ENCODE results near the gene CD14.
"Not testable (repeated sequence)": the region's sequence is repeated elsewhere in the genome, so short reads cannot be mapped to it uniquely, and the experiment has no call there.

The CD14 gene

GRCh38 chr5:140634103-140634502 lies 1.1 kb upstream of the CD14 start:
- DNase-seq, result no peak

DNA sequence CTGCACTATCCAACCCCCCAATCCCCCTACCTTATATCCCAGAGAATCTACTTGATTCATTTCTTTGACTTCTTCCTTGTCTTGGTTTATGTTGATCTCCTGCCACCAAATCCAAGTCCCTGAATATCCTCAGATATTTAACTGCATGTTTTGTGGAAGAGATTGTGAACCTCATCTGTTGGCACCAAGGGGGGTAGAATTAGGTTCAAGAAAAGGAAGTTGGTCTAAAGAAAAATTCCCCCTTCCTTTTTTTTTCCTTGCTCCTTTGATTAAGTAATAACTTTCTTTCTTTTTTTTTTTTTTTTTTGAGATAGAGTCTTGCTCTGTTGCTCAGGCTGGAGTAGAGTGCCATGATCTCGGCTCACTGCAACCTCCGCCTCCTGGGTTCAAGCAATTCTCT lies 526 bp upstream of the CD14 start:
- no peak for DNase-seq

GRCh38 chr5:140632366-140633020 lies 482 bp downstream of the CD14 start:
- peak; percentile 54 for DNase-seq

DNA sequence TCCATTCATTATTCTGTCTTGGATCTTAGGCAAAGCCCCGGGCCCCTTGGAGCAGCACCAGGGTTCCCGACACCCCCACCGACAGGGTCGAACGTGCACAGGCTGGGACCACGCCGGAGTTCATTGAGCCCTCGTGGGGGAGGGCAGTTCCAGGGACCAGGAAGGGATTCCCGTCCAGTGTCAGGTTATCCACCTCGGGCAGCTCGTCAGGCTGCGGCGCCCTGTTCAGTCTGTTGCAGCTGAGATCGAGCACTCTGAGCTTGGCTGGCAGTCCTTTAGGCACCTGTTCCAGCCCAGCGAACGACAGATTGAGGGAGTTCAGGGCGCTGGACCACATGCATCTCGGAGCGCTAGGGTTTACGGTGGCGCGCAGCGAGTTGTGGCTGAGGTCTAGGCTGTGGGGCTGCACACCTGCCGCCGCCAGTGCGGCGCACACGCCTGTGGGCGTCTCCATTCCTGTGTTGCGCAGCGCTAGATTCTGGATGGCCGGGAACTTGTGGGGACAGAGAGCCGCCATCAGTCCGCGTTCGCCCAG lies 1.1 kb downstream of the CD14 start:
- DNase-seq, result no peak

DNA sequence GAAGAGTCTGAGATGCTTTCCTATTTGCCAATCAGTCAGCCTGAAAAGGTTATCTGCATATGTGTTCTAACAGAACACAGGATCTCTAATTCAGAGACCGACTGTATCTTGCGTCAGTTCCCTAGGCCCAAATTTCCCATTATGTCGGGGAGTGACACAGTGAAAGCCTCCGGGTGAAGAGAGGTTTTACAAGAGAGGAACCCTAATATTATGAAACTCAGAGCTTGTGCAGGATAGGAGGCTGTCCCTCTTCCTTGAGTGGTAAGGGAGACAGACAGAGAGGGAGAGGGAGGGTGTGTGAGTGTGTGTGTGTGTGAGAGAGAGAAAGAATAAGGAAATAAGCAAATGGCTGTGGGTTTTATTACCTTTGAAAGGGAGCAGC lies 1.9 kb downstream of the CD14 start:
- DNase-seq, result no peak

DNA sequence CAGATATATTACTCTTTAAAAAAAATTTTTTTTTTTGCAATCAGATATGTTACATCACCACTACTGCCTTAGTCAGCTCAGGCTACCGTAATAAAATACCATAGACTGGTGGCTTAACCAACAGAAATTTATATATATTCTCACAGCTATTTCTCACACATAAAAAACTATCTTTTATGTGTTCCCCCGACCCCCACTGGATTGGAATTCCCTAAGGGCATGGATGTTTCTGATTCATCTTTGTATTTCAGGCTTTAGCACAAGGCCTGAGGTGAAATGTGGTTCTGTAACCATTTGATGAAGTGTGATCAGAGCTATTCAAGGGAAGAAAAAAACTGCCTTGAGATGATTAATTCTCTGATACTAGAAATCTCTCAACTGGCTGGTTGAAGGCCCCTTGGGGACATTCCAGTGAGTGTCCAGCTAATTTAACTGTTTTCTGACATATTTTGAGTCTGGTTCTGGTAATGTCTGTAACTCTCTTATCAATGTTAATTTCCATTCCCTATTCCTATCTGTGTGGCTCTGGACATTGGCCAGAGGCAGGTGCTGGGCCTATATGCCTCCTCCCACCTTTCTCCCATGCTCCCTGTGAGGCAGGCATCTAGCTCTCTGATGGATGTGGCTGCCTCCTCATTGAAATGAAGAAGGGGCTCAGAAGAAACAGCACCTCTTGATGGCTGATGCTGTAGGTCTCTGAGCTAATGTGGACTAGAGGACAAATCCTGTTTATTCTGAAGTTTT lies 2.5 kb downstream of the CD14 start:
- no peak for DNase-seq

DNA sequence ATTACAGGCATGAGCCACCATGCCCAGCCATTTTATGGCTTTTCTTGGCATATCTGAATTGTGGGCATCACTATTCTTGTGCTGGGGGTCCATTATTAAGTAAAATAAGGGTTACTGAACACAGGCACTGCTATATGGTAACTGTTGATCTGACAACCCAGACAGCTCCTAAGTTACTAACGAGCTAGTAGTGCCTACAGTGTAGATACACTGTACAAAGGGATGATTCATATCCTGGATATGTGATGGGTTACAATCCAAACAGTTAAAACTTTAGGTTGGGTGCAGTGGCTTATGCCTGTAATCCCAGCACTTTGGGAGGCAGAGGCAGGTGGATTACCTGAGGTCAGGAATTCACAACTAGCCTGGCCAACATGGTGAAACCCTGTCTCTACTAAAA lies 4.3 kb downstream of the CD14 start:
- DNase-seq, result no peak

DNA sequence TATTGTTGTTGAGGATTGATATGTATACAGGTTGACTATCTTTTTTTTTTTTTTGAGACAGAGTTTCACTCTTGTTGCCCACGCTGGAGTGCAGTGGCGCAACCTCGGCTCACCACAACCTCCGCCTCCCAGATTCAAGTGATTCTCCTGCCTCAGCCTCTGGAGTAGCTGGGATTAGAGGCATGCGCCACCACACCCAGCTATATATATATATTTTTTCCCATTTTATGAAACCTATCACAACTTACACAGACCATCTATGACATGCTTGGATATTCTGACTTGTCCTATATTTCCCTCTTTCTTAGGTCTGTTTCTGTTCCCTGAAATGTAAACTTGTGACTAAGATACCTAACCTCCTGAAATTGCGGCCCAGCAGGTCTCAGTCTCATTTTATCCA lies 5.0 kb downstream of the CD14 start:
- DNase-seq, result no peak

- DNase-seq, result not testable (repeated sequence)
Observed at GRCh38 chr5:140624886-140625285, 8.1 kb downstream of the CD14 start.

- DNase-seq, result not testable (repeated sequence)
Observed at GRCh38 chr5:140623061-140623460, 9.9 kb downstream of the CD14 start.

GRCh38 chr5:140622301-140622700 lies 10.7 kb downstream of the CD14 start:
- DNase-seq, result no peak

DNA sequence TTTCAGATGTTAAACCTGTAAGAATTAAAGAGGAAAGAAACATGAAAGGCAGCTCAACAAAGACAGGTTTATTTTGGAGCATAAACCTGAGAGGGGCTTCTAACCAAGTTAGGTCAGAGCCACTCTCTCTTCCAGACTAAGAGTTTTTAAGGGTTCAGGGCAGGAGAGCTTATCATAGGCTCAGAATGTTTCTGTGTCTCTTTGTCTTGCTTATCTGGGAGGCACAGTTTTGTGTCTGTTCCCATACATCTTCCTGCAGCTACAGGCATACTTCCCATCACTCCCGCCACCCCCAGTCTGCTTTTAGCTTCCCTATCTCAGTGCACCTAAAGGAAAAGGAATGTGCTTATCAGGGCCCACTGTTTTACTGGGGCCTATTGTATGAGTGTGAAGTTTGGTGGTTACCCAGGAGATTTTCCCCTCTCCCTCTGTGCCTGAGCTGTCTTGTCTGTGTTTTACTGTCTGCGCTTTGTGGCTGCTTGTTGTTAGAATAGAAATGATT lies 21.9 kb downstream of the CD14 start:
- no peak for DNase-seq

- DNase-seq, result no peak
Observed at GRCh38 chr5:140609126-140609525, 23.8 kb downstream of the CD14 start.

- DNase-seq, result no peak
Observed at GRCh38 chr5:140608722-140609121, 24.3 kb downstream of the CD14 start.

DNA sequence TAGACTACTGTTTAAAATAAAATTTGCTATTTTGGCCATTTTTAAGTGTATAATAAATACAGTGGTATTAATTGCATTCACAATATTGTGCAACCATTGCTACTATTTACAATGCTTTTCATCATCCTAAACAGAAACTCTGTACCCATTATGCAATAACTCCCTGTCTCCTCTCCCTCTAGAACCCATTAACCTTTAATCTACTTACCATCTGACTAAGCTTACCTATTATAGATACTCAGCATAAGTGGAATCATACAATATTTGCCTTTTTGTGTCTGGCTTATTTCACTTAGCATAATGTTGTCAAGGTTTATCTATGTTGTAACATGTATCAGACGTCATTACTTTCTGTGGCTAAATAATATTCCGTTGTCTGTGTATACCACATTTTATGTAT lies 25.9 kb downstream of the CD14 start:
- DNase-seq, result no peak

DNA sequence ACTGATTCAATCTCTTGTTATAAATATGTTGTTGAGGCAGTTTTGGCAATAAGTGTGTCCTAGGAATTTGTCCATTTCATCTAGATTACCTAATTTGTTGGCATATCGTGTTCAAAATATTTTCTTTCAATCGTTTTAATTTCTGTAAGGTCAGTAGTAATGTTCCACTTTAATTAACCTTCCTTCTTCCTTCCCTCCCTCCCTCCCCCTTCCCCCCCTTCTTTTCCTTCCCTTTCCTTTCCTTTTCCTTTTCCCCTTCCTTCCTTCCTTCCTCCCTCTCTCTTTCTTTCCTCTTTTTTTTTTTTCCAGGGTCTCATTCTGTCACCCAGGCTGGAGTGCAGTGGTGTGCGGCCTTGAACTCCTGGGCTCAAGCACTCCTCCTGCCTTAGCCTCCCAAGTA lies 27.1 kb downstream of the CD14 start:
- no peak for DNase-seq

- DNase-seq, result no peak
Observed at GRCh38 chr5:140603734-140604133, 29.2 kb downstream of the CD14 start.

GRCh38 chr5:140603446-140603698 lies 29.6 kb downstream of the CD14 start:
- not testable (repeated sequence) for DNase-seq

- DNase-seq, result no peak
Observed at GRCh38 chr5:140602147-140602546, 30.8 kb downstream of the CD14 start.

GRCh38 chr5:140600096-140600495 lies 32.9 kb downstream of the CD14 start:
- no peak for DNase-seq

- no peak for DNase-seq
Observed at GRCh38 chr5:140598836-140599235, 34.1 kb downstream of the CD14 start.

DNA sequence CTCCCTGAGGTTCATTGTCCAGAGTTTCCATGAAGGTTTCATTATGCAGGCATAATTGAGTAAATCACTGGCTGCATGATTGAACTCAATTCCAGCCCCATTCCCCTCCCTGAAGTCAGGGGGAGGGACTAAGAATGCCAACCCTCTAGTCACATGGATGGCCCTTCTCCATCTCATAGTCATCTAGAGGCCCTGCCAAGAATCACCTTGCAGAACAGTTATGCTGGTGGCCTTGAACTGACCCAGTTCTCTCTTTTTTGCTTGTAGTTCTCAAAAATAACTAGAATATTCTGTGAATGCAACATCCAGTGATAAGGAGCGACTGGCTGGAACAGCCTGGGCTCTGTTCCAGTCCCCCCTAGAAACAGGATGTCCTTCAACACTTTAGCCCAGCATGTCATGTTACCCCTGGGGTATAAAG lies 36.6 kb downstream of the CD14 start:
- DNase-seq, result no peak

DNA sequence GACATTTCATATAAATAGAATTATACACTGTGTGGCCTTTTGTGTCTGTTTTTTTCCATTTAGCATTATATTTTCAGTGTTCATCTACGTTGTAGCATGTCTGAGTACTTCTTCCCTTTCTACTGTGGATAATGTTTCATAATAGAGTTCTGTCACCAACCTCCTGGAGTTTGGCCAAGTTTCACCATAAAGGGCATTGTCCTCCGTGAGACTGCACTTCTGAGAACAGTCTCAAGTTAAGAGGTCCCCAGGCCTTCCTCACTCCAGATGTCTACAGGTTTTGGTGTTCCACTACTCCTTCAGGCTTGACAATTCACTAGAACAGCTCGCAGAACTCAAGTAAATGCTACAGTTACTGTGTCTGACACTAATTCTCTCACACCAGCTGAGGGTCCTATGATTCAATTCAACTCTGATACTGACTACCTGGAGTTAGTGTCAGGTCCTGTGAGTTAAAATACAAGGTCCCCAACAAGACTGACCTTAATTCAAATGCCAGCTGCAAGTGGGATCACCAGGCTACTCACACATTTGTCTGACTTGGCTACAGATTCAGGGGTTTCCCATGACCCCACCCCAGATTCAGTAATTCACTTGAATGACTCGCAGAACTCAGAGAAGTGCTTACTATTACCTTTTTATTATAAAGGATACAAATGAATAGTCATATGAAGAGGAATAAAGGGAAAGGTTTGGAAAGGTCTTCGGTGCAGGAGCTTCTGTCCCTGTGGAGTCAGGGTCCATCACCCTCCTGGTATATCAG lies 37.3 kb downstream of the CD14 start:
- DNase-seq, result no peak

DNA sequence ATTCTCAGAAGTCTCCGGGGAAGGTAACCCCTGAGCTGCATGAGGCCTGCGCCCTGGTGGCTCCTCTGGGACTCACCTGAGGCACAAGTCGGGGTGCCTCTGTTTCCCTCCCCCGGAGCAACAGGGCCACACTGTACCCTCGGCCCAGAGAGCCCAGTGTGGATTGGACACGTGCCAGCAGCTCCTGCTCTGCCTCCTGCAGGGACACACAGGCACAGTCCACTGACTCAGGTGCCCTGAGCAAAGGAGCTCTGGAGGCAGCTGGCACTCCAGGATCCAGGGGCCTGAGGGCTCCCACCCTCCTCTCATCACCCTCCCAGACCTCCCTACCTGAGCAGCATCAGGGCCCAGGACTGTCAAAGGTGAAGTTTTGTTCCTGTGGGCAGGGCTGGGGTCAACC lies 38.8 kb downstream of the CD14 start:
- DNase-seq, result no peak
